Vagina (tissue), 2 donors: ENCODE results near the gene CLDN34. TPM values are rescaled to one million over a fixed set of nuclear protein-coding genes. Genes with fewer than 3 reads are reported as not detected.

Source experiments
- DNase-seq, 2 donors: peaks; one replicate each; pipeline ENCODE4 v3.0.0-alpha.2; 2017; ENCODE audit errors: extremely low spot score in 2 of 2
- H3K27ac ChIP-seq: fragments of 200-600 bp; sonication (generic); one replicate; pipeline ENCODE4 v1.5.1; 2019
- H3K27me3 ChIP-seq: fragments of 200-600 bp; sonication (generic); one replicate; pipeline ENCODE4 v1.5.1; 2019
- H3K36me3 ChIP-seq, 2 donors: fragments of 200-600 bp; sonication (generic); one replicate each; pipeline ENCODE4 v1.5.1; 2017 to 2019
- H3K4me1 ChIP-seq: fragments of 200-600 bp; sonication (generic); one replicate; pipeline ENCODE4 v1.5.1; 2019
- H3K4me3 ChIP-seq, 2 donors: fragments of 200-600 bp; sonication (generic); 1 replicate in 1 of 2; 2 replicates in 1 of 2; pipeline ENCODE4 v1.5.1; 2016 to 2019
- H3K9me3 ChIP-seq: fragments of 200-600 bp; sonication (generic); one replicate; pipeline ENCODE4 v1.5.1; 2019
- POLR2A ChIP-seq, 2 donors: fragments of 450-650 bp; IDR thresholded peaks; one replicate each; pipeline ENCODE4 v1.6.1; 2017; ENCODE audit warnings: antibody characterized with exemption in 2 of 2, mild to moderate bottlenecking in 2 of 2, moderate library complexity in 2 of 2
- POLR2AphosphoS5 ChIP-seq, 2 donors: sonication (generic); formaldehyde crosslinking; IDR thresholded peaks; one replicate each; pipeline ENCODE4 v1.9.0; 2017; ENCODE audit warnings: antibody characterized with exemption in 2 of 2, mild to moderate bottlenecking in 2 of 2, low read depth in 1 of 2; ENCODE audit not compliant: insufficient read depth in 1 of 2
- intact Hi-C: fragments of 100-400 bp; cut with DNase I; formaldehyde crosslinking; loops from one replicate; pipeline ENCODE4 v1.15.1; 2023
- total RNA-seq: library from RNA; depleted of rRNA; stranded (reverse); fragments of >200 nt; gene quantifications from one replicate; pipeline ENCODE4 v1.2.3, GENCODE V29; 2016
- TF ChIP-seq, protein P1 (sequence below), 3 experiments: fragments of 450-650 bp in 2 of 3; fragments of 200-600 bp in 1 of 3; sonication (generic) in 1 of 3; IDR thresholded peaks; one replicate each; pipeline ENCODE4 v1.5.1; 2017 to 2019; ENCODE audit warnings: antibody characterized with exemption in 3 of 3, mild to moderate bottlenecking in 2 of 3, moderate library complexity in 2 of 3

The CLDN34 gene
- total RNA-seq, 1 donor from 2014 or later, result not detected

DNA sequence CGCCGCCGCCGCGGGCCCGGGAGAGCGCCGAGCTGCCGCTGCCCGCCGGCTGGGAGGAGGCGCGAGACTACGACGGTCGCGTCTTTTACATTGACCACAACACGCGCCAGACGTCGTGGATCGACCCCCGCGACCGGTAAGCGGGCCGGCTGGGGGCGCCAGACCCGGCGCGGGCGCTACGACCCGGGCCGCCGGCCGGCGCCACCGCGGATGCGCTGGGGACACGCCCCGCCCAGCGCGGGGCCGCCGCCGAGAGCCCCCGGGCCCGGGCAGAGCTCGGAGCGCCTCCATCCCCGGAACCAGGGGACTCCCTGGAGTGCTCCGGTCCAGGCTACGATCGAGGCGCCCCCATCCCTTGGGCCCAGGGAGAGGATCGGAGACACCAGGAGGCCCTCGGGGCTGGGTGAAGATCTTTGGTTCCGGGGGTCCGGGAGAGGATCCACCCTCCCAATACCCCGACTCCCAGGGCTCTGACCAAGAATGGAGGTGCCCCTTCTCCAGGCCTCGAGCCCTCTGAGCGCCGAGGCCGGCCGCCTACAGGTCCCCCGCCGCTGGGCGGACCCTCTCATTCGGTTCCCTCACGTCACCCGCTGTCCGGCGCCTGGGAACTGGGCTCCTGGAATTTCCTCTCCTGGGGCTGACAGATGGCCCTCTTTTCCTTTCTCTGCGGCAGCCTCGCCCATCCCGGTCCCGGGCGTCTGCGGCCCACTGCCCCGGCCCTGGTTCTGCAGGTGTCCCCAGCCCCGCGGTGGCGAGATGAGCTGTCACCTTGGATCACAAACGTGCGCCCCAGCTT, 48.8 kb downstream of the CLDN34 start:
- peaks cover 22% of the 10 kb centered on the region for H3K4me1 ChIP-seq
- H3K27ac ChIP-seq, result peak overlapping the region; percentile 83
- TF ChIP-seq, protein P1, sequence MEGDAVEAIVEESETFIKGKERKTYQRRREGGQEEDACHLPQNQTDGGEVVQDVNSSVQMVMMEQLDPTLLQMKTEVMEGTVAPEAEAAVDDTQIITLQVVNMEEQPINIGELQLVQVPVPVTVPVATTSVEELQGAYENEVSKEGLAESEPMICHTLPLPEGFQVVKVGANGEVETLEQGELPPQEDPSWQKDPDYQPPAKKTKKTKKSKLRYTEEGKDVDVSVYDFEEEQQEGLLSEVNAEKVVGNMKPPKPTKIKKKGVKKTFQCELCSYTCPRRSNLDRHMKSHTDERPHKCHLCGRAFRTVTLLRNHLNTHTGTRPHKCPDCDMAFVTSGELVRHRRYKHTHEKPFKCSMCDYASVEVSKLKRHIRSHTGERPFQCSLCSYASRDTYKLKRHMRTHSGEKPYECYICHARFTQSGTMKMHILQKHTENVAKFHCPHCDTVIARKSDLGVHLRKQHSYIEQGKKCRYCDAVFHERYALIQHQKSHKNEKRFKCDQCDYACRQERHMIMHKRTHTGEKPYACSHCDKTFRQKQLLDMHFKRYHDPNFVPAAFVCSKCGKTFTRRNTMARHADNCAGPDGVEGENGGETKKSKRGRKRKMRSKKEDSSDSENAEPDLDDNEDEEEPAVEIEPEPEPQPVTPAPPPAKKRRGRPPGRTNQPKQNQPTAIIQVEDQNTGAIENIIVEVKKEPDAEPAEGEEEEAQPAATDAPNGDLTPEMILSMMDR (IDR thresholded peaks at IDR 0.05), result no peak
- peak in 1 of 2 donors; percentile 15 for TF ChIP-seq POLR2AphosphoS5 (IDR thresholded peaks at IDR 0.05; ENCODE audit: insufficient read depth in 1 of 2, low read depth in 1 of 2)
- TF ChIP-seq POLR2A (IDR thresholded peaks at IDR 0.05), result no peak
- intact Hi-C loops, result loop anchor here (5.0 kb wide), 1 partner anchor 101 kb away; no protein-coding TSS in a partner anchor
- peak overlapping the region; percentile 57 to 58 for H3K4me3 ChIP-seq
- no peaks in the 10 kb centered on the region for H3K36me3 ChIP-seq
- H3K9me3 ChIP-seq, result no peaks in the 10 kb centered on the region
- H3K27me3 ChIP-seq, result no peaks in the 10 kb centered on the region
- DNase-seq, result no peak

DNA sequence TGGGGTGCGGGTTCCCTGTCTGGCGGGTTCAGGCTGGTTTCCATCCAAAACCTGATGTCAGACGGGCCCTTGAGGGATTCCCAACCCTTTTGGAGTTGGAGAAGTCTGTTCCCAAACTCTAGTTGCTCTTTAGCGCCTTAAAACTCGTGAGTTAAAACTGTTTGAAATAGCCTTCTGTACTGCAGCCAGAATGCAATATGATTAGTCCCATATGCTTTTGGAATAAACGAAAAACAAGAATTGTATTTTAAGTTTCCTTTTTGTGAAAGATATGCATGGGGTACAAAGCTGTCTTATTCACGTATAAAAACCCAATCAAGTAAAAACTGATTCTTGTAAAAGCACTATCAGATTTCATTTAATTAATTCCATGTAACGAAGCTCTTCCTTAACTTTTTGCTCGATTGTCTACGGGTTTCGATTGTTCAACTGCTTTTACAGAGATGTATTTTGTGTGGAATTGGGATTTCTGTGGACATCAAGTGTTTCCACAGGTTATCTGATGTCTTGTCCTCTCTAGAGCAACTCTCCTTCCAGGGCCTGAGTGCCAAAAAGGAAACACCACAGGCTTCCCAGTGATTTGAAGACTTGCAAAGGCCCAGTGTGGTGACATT, 49.5 kb downstream of the CLDN34 start:
- intact Hi-C loops, result loop anchor here (5.0 kb wide), 1 partner anchor 101 kb away; no protein-coding TSS in a partner anchor
- no peak for DNase-seq
- peaks cover 22% of the 10 kb centered on the region for H3K4me1 ChIP-seq

DNA sequence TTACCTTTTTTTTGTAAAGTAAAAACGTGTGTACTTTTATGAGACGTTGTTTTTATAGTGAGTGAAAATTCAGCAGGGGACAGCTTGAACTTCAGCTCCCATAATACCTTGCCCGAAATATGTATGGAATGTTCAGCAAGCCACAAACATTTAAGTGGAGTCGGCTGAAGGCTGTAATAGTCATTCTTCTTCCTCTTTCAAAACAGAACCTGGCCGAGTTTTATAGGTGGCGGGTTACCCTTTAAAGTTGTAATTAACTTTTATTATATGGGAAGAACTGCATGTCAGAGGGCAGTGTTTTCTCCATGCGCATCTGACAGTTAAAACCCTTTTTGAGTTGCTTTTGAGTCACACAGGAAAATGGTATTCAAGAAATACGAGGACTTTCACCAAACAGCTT, 50.7 kb downstream of the CLDN34 start:
- Histone ChIP-seq H3K27ac (peak overlapping the region; percentile 83), H3K4me3 (no peak overlapping the region), H3K36me3 (no peaks in the 10 kb centered on the region), H3K9me3 (no peaks in the 10 kb centered on the region), H3K4me1 (peaks cover 22% of the 10 kb centered on the region), H3K27me3 (no peaks in the 10 kb centered on the region)
- intact Hi-C loops, result loop anchor here (5.0 kb wide), 1 partner anchor 99 kb away; no protein-coding TSS in a partner anchor
- TF ChIP-seq POLR2A (IDR thresholded peaks at IDR 0.05), result no peak
- peak in 1 of 2 donors; percentile 32 for TF ChIP-seq POLR2AphosphoS5 (IDR thresholded peaks at IDR 0.05; ENCODE audit: insufficient read depth in 1 of 2, low read depth in 1 of 2)
- DNase-seq, result no peak

More for the DNA sequence above, 49.5 kb downstream of the CLDN34 start:
- TF ChIP-seq POLR2AphosphoS5 (IDR thresholded peaks at IDR 0.05; ENCODE audit: insufficient read depth in 1 of 2, low read depth in 1 of 2), result peak in 1 of 2 donors; percentile 28
- TF ChIP-seq, protein P1 (IDR thresholded peaks at IDR 0.05), result no peak
- Histone ChIP-seq H3K36me3 (no peaks in the 10 kb centered on the region), H3K27me3 (no peaks in the 10 kb centered on the region), H3K9me3 (no peaks in the 10 kb centered on the region), H3K27ac (peak overlapping the region; percentile 83), H3K4me3 (peak overlapping the region; percentile 57 to 58)

Other genes with a start within 250 kb of the CLDN34 start
- gene GPR143, start 201.5 kb upstream of the CLDN34 start, total RNA-seq, result not detected
- 8.8 TPM for gene SHROOM2, start 180.9 kb upstream of the CLDN34 start, total RNA-seq
- gene CLCN4, start 189.6 kb downstream of the CLDN34 start, total RNA-seq, result 1.2 TPM